A673 (cell line): ENCODE measurements around the gene ANKRD40. TPM values are rescaled to one million over a fixed set of nuclear protein-coding genes. Genes with fewer than 3 reads are reported as not detected.
A peak's percentile ranks its signal among the peaks of the same experiment; 100 is the strongest.
"Not testable (repeated sequence)": the region's sequence is repeated elsewhere in the genome, so short reads cannot be mapped to it uniquely, and the experiment has no call there.

Experiments used
- BruUV-seq: library from RNA; stranded (reverse); fragments of 400-500 nt; replicated peaks from 2 replicates; lab custom pipeline; 2021; lab: Mats Ljungman, UMichigan
- CTCF ChIA-PET: fragments of 300-600 bp; sonication (Branson Sonifier 250); formaldehyde crosslinking; loops from one replicate; lab custom pipeline; 2022; ENCODE audit warnings: antibody characterized with exemption; lab: Charles Lee
- POLR2A ChIA-PET: fragments of 300-600 bp; sonication (Branson Sonifier 250); formaldehyde crosslinking; loops from one replicate; lab custom pipeline; 2022; ENCODE audit warnings: antibody characterized with exemption; ENCODE audit not compliant: low non-redundant PET; lab: Charles Lee
- DNase-seq: peaks from one replicate; pipeline ENCODE4 v3.0.0-alpha.2; 2015; ENCODE audit warnings: low spot score
- H3K27ac ChIP-seq: fragments of 200-600 bp; sonication (generic); 2 replicates; pipeline ENCODE4 v1.5.1; 2016; ENCODE audit warnings: mixed run types, low read depth, mild to moderate bottlenecking, mixed read lengths, antibody characterized with exemption, low read length; ENCODE audit not compliant: poor library complexity, severe bottlenecking
- H3K27me3 ChIP-seq: fragments of 200-600 bp; sonication (generic); replicated peaks from 2 replicates; pipeline ENCODE4 v1.6.1; 2017; ENCODE audit warnings: mixed run types, low read depth, mild to moderate bottlenecking, mixed read lengths, antibody characterized with exemption, low read length; ENCODE audit not compliant: insufficient read depth, poor library complexity
- H3K36me3 ChIP-seq: fragments of 200-600 bp; sonication (generic); 2 replicates; pipeline ENCODE4 v1.6.1; 2016; ENCODE audit warnings: mixed run types, mild to moderate bottlenecking, mixed read lengths, antibody characterized with exemption, low read length; ENCODE audit not compliant: insufficient read depth, poor library complexity, severe bottlenecking
- H3K4me1 ChIP-seq: fragments of 200-600 bp; sonication (generic); 2 replicates; pipeline ENCODE4 v1.6.1; 2017; ENCODE audit warnings: mixed run types, mild to moderate bottlenecking, mixed read lengths, antibody characterized with exemption, low read length; ENCODE audit not compliant: insufficient read depth, poor library complexity, severe bottlenecking
- H3K4me3 ChIP-seq: fragments of 200-600 bp; sonication (generic); 2 replicates; pipeline ENCODE4 v1.5.1; 2016; ENCODE audit warnings: low read depth, mixed run types, mild to moderate bottlenecking, mixed read lengths, low read length; ENCODE audit not compliant: poor library complexity, severe bottlenecking
- H3K9me3 ChIP-seq: fragments of 200-600 bp; sonication (generic); 2 replicates; pipeline ENCODE4 v1.6.1; 2016; ENCODE audit warnings: mixed run types, low read depth, mild to moderate bottlenecking, mixed read lengths, antibody characterized with exemption, low read length; ENCODE audit not compliant: poor library complexity, severe bottlenecking
- CTCF ChIP-seq: fragments of 300-800, 200-600 bp; sonication (generic); conservative IDR thresholded peaks from 2 replicates; pipeline ENCODE4 v1.5.1; 2017; ENCODE audit warnings: low read depth, mild to moderate bottlenecking, antibody characterized with exemption, low read length, moderate library complexity, mixed read lengths
- EZH2 ChIP-seq: fragments of 200-600 bp; sonication (generic); IDR thresholded peaks from 2 replicates; pipeline ENCODE4 v1.6.1; 2017; ENCODE audit warnings: borderline replicate concordance, low read depth, mild to moderate bottlenecking, mixed read lengths, antibody characterized with exemption, low read length; ENCODE audit not compliant: poor library complexity, severe bottlenecking
- intact Hi-C: fragments of 100-400 bp; cut with micrococcal nuclease; formaldehyde crosslinking; loops from one replicate; pipeline ENCODE4 v1.10.0; 2022; ENCODE audit not compliant: unreplicated experiment
- total RNA-seq: library from RNA; stranded (reverse); gene quantifications from 2 replicates; pipeline ENCODE4 v1.2.3, GENCODE V29; 2021

Gene ANKRD40
- total RNA-seq, 1 experiment from 2014 or later = 54.2 TPM

GRCh38 chr17:50710650-50711049, 2.9 kb upstream of the ANKRD40 start:
- CTCF ChIA-PET = no interaction called here
- intact Hi-C loops = loop anchor here (10.0 kb wide), 1 partner anchor 444 kb away; the partner anchor contains the start of gene NME1
- no TSS peak for BruUV-seq
- Histone ChIP-seq H3K4me3 (no peak overlapping the region), H3K36me3 (no peaks in the 10 kb centered on the region), H3K4me1 (peaks cover 6% of the 10 kb centered on the region), H3K9me3 (no peaks in the 10 kb centered on the region), H3K27ac (no peak overlapping the region), H3K27me3 (no peaks in the 10 kb centered on the region)
- TF ChIP-seq CTCF = no peak
- no peak for TF ChIP-seq EZH2
- POLR2A ChIA-PET = no interaction called here
- no peak for DNase-seq

GRCh38 chr17:50710025-50710424, 2.3 kb upstream of the ANKRD40 start:
- TF ChIP-seq EZH2 (no peak), CTCF (no peak)
- Histone ChIP-seq H3K27me3 (no peaks in the 10 kb centered on the region), H3K36me3 (no peaks in the 10 kb centered on the region), H3K27ac (no peak overlapping the region), H3K4me1 (peaks cover 6% of the 10 kb centered on the region), H3K4me3 (no peak overlapping the region), H3K9me3 (no peaks in the 10 kb centered on the region)
- no TSS peak for BruUV-seq
- ChIA-PET CTCF (no interaction called here), POLR2A (no interaction called here)
- intact Hi-C loops = loop anchor here (10.0 kb wide), 1 partner anchor 445 kb away; the partner anchor contains the start of gene NME1
- DNase-seq = no peak

GRCh38 chr17:50709053-50709452, 1.3 kb upstream of the ANKRD40 start:
- intact Hi-C loops, CTCF ChIA-PET, DNase-seq: not testable (repeated sequence)

More at GRCh38 chr17:50709053-50709452, 1.3 kb upstream of the ANKRD40 start:
- H3K27me3 ChIP-seq, H3K4me1 ChIP-seq, H3K9me3 ChIP-seq, H3K36me3 ChIP-seq, BruUV-seq: not testable (repeated sequence)
- peak overlapping the region; percentile 66 for H3K4me3 ChIP-seq
- peak overlapping the region; percentile 87 for H3K27ac ChIP-seq
- POLR2A ChIA-PET = interaction anchor here (0.6 to 1.1 kb wide), 3 partner anchors 9 to 1876 kb away, joined by 3 read pairs; partner anchors contain the start of gene LUC7L3
